AG04450 (cell line): ENCODE data around the gene LATS2. TPM values are rescaled to one million over a fixed set of nuclear protein-coding genes. Genes with fewer than 3 reads are reported as not detected.

Experiments used
- CTCF ChIA-PET: fragments of 300-600, 350-600 bp; formaldehyde crosslinking; extraction: SDS; loops from one replicate; lab custom pipeline; 2022; ENCODE audit warnings: antibody characterized with exemption, inconsistent platforms; lab: Charles Lee
- POLR2A ChIA-PET: fragments of 350-600 bp; formaldehyde crosslinking; extraction: SDS; loops from one replicate; lab custom pipeline; 2021; ENCODE audit warnings: antibody characterized with exemption, inconsistent platforms; lab: Yijun Ruan, JAX
- DNase-seq: peaks from one replicate; pipeline ENCODE4 v3.0.0-alpha.2; 2011; ENCODE audit warnings: low read depth, low spot score
- H3K27ac ChIP-seq: one replicate; pipeline ENCODE4 v1.5.1; 2012; ENCODE audit warnings: low read depth, low read length, control low read depth
- H3K27me3 ChIP-seq: one replicate; pipeline ENCODE4 v1.6.0; 2012; ENCODE audit warnings: low read length; ENCODE audit not compliant: control insufficient read depth, insufficient read depth
- H3K4me3 ChIP-seq: 2 replicates; pipeline ENCODE4 v1.5.1; 2011; ENCODE audit warnings: mild to moderate bottlenecking, low read depth, low read length, control low read depth
- H3K9me3 ChIP-seq: 2 replicates; pipeline ENCODE4 v1.5.1; 2012; ENCODE audit warnings: low read length; ENCODE audit not compliant: control insufficient read depth, insufficient read depth
- polyA plus RNA-seq: library from polyadenylated mRNA; depleted of rRNA; stranded (reverse); fragments of >200 nt; gene quantifications from 2 replicates; pipeline ENCODE4 v1.2.3, GENCODE V29; 2011
- TF ChIP-seq, protein P1 (sequence below): IDR thresholded peaks from 2 replicates; pipeline ENCODE4 v1.5.1; 2011; ENCODE audit warnings: low read depth, low read length, control low read depth, inconsistent platforms

The LATS2 gene
- polyA plus RNA-seq, 1 experiment, result 19.3 TPM

DNA sequence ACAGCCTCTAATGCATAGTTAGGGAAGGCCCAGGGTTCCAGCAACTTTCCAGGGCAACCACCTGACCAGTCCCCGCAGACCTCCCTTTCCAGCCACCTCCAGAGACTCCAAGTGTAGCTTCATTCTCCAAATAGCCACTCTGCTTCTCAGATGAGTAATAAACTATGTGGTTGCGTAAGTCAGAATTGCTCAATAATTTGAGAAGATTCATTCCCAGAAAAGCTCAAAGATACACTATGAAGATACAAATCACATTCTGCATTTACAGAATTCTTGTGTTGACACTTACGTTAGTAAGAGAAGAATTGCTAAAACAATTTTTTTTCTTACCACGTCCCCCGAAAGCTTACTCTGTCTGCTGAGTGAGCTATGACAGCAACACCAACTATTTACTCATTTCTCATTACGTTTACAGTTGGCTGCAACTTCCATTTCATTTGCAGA, 8.2 kb upstream of the LATS2 start:
- Histone ChIP-seq H3K9me3 (no peaks in the 10 kb centered on the region), H3K27ac (peak overlapping the region; percentile 66), H3K27me3 (no peaks in the 10 kb centered on the region), H3K4me3 (no peak overlapping the region)
- peak; percentile 88 for DNase-seq
- CTCF ChIA-PET, result interaction anchor here (0.6 to 1.1 kb wide), 4 partner anchors 9 to 408 kb away, joined by 3 to 4 read pairs (median 3); no protein-coding TSS in a partner anchor
- POLR2A ChIA-PET, result interaction anchor here (0.8 to 2.2 kb wide), 11 partner anchors 8 to 107 kb away, joined by 3 to 14 read pairs (median 7); partner anchors contain the start of genes LATS2, MRPL57 and SKA3
- TF ChIP-seq, protein P1, sequence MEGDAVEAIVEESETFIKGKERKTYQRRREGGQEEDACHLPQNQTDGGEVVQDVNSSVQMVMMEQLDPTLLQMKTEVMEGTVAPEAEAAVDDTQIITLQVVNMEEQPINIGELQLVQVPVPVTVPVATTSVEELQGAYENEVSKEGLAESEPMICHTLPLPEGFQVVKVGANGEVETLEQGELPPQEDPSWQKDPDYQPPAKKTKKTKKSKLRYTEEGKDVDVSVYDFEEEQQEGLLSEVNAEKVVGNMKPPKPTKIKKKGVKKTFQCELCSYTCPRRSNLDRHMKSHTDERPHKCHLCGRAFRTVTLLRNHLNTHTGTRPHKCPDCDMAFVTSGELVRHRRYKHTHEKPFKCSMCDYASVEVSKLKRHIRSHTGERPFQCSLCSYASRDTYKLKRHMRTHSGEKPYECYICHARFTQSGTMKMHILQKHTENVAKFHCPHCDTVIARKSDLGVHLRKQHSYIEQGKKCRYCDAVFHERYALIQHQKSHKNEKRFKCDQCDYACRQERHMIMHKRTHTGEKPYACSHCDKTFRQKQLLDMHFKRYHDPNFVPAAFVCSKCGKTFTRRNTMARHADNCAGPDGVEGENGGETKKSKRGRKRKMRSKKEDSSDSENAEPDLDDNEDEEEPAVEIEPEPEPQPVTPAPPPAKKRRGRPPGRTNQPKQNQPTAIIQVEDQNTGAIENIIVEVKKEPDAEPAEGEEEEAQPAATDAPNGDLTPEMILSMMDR, result no peak

DNA sequence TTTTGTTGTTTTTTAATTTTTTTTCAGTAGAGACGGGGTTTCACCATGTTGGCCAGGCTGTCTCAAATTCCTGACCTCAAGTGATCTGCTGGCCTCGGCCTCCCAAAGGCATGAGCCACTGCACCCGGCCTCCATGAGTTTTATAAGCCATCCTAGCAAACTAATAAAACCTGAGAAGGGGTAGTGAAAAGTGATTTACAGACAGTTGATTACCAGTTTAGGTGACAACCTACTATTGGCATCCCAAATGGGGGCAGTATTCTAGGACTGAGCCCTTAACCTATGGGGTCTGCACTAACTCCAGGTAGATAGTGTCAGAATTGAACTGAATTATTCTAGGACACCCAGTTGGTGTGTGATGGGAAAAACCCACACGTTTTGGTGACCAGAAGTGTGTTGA, 6.5 kb upstream of the LATS2 start:
- H3K9me3 ChIP-seq, result no peaks in the 10 kb centered on the region
- CTCF ChIA-PET, result interaction anchor here (0.9 kb wide), 1 partner anchor 229 kb away, joined by 3 read pairs; no protein-coding TSS in a partner anchor
- H3K4me3 ChIP-seq, result no peak overlapping the region
- no peak overlapping the region for H3K27ac ChIP-seq
- no peaks in the 10 kb centered on the region for H3K27me3 ChIP-seq
- POLR2A ChIA-PET, result no interaction called here
- TF ChIP-seq, protein P1, result no peak
- DNase-seq, result no peak

DNA sequence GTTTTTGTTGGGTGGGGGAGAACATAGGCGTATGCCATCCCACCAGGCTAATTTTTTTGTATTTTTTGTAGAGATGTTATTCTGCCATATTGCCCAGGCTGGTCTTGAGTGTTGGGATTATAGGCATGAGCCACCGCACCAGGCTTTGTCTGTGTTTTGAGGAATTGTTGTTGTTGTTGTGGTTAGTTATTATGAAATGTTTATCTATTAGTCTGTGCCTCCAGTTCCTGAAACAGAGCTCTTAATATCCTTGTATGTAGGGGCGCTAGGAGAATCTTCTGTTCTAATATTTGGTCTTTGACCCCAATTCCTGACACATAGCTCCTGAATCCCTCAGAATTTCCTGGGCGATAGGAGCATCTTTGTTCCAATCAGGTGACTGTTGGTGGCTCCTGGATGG, 5.6 kb upstream of the LATS2 start:
- Histone ChIP-seq H3K4me3 (no peak overlapping the region), H3K27ac (peak overlapping the region; percentile 2), H3K27me3 (no peaks in the 10 kb centered on the region), H3K9me3 (no peaks in the 10 kb centered on the region)
- POLR2A ChIA-PET, result no interaction called here
- no peak for DNase-seq
- CTCF ChIA-PET, result interaction anchor here (0.5 kb wide), 1 partner anchor 236 kb away, joined by 4 read pairs; no protein-coding TSS in a partner anchor
- TF ChIP-seq, protein P1, result no peak

DNA sequence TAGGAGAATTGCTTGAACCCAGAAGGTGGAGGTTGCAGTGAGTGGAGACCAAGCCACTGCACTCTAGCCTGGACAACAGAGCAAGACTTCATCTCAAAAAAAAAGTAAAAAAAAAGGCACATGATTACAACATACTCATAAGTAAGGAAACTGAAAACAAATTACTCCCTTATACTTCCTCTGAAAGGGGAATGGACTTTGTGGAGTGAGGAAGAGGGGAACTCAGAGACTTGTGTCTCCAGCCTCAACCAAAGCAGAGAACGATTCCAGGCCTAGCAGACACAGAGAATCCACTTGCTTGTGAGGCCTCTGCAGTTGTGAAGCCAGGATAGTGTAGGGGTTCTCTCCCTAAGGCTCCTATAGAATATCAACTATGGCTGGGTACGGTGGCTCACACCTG, 4.3 kb upstream of the LATS2 start:
- no peak for DNase-seq
- TF ChIP-seq, protein P1, result no peak
- Histone ChIP-seq H3K27ac (no peak overlapping the region), H3K27me3 (no peaks in the 10 kb centered on the region), H3K4me3 (no peak overlapping the region), H3K9me3 (no peaks in the 10 kb centered on the region)
- POLR2A ChIA-PET, result interaction anchor here (0.8 kb wide), 1 partner anchor 40 kb away, joined by 3 read pairs; no protein-coding TSS in a partner anchor
- CTCF ChIA-PET, result no interaction called here

DNA sequence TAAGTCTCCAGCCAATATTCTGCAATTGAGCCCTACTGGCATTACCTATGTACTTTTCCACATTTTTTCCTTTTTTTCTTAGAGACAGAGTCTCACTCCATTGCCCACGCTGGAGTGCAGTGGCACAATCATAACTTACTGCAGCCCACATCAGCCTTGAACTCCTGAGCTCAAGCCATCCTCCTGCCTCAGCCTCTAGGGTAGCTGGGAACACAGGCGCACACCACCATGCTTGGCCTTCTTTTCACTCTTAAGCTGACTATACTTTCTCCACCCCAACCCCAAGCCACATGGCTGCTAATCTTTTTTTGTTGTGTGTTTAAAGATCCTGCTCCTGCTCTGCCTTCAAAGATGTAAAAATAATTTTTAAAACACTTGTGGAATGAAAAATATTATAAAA, 1.6 kb upstream of the LATS2 start:
- no peak overlapping the region for H3K27ac ChIP-seq
- H3K4me3 ChIP-seq, result no peak overlapping the region
- no peaks in the 10 kb centered on the region for H3K27me3 ChIP-seq
- no peak for DNase-seq
- TF ChIP-seq, protein P1, result no peak
- H3K9me3 ChIP-seq, result peaks cover 8% of the 10 kb centered on the region
- CTCF ChIA-PET, result no interaction called here
- POLR2A ChIA-PET, result no interaction called here
